GM19397 (cell line): Measurements from ENCODE around the gene HHIPL1.

Experiments
- ATAC-seq: cut with Tn5 transposase; IDR thresholded peaks from one replicate; pipeline ENCODE4 v1.9.1; 2021; ENCODE audit warnings: mild to moderate bottlenecking, moderate library complexity; ENCODE audit not compliant: unreplicated experiment

Gene HHIPL1

DNA sequence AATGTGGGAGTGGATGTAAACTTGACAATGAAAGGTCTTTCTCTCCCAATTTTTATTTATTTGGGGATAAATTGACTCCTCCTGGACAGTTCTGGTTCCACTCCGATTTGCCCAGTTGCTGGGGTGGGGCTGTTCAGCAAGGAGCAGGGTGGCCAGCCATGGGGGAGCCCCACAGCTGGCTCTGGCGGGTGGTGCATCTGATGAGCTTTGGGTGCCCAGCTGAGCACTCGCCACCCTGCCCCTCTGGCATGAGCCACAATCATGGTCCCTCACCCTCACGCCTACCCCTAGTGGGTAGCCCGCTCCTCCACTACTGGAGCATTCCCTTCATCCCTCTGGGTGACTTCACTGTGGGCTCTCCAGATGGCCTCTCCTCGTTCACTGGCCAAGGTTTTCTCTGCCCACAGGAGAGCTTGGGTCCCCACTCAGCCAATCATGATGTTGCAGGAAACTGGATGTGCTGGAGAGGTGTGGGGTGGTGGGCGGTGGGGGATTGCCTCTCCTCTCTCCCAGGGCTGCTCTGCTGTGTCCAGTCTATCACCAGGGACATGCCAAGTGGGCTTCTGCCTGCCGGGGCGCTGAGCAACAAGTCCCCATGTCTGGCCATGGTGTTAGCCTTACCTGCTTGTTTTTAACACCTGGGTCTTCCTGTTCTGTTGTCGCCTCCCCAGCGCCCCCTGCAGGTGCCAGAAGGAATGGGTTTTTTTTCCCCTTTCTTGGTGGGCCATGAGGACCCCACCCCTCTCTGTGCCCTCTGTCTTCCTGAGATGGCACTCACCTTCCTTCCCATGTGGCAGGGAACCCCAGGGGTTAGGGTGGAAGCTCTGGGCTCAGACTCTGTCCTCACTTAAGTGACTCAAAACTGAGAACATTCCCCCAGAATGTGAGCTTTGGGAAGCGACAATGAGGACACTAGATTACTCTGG, 42.6 kb downstream of the HHIPL1 start:
- no peak for ATAC-seq

DNA sequence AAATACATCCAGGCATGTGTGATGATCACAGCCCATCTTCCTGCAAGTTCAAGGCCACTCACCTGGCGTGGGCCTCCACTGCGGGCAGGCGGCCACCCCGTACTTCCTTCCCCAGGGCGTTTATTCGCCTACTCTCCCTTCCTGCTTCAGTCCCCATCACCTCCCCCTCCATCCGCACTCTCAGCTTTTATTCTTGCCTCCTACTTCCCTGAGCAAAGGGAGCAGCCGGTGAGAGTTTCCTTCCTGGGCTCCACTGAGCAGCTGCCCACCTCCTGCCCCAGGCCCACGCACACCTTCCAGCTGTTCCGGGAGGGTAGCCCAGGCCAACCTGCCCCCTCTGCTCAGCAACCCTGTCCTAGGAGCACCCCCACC, 43.3 kb downstream of the HHIPL1 start:
- ATAC-seq = no peak

DNA sequence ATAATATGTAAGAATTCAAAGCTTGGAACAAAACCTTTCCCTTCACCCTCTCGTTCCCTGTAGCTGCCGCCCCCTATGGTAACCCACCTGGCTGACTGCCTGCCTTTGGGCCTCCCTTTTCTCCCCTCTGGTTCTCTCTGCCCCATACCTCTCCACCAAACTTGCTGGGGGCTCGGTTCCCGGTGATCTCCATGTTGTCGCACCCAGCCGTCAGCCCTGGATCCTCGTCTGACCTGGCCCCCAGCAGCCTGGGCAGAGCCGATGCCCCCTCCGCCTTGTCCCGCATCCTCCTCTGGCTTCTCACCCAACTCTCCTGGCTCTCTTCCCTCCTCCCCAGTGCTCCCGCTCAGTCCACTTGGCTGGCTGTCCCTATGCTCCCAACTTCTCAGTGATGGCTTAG, 43.7 kb downstream of the HHIPL1 start:
- no peak for ATAC-seq

DNA sequence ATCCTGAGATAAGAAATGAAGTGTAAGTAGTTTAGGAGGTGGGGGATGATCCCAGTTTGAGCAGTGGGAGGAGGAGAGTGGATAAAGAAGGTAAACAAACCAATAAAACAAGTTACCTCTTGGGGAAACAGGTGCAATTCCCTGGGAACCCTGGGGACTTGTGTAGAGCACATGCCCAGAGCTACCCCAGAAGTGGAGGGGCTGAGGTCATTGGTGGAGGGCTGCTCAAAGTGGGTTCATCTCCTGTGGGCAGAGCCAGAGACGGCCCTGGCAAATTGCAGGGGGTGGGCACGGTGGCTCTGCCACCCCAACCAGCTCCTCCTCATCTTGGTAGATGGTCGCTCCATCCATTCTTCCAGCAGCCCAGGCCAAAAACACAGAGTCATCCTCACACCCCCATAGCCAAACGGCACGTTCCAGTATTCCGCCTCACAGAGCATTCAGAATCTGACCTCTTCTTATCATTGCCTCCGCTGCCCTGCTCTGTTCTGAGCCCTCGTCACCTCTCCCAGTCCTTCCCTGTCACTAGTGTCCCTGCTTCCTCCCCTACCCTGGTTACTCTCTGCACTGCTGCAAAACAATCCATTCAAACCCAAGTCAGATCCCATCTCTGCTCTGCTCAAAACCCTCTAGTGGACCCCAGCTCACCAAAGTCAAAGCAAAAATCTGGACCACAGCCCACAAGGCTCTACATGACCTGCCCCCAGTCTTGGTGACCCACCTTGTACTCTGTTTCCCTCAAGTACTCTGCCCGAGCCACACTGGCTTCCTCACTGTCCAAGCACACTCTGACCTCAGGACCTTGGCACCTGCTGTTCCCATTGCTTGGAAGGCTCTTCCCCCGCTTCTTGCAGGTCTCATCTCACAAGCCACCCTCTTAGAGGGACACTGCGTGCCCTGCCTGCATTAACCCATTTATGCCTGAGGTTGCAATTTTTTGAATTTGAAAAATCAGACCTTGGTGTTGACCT, 44.6 kb downstream of the HHIPL1 start:
- no peak for ATAC-seq

DNA sequence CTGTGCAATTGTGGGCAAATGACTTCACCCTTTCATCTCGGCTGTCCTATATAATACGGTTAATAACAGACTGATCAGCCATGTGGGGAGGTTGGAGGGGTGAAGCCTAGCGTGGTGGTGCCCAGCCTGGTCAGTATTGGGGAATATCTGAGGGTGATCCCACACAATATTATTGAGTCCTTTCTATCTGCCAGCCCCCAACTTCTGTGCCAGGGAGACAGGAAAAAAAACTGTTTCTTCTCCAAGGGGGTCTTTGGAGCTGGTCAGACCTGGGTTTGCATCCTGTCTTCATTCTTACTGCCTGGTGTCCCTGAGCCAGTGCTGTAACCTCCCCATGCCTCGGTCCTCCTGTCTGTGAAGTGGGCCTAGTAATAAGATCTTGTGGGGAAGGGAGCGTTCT, 45.7 kb downstream of the HHIPL1 start:
- ATAC-seq = no peak

DNA sequence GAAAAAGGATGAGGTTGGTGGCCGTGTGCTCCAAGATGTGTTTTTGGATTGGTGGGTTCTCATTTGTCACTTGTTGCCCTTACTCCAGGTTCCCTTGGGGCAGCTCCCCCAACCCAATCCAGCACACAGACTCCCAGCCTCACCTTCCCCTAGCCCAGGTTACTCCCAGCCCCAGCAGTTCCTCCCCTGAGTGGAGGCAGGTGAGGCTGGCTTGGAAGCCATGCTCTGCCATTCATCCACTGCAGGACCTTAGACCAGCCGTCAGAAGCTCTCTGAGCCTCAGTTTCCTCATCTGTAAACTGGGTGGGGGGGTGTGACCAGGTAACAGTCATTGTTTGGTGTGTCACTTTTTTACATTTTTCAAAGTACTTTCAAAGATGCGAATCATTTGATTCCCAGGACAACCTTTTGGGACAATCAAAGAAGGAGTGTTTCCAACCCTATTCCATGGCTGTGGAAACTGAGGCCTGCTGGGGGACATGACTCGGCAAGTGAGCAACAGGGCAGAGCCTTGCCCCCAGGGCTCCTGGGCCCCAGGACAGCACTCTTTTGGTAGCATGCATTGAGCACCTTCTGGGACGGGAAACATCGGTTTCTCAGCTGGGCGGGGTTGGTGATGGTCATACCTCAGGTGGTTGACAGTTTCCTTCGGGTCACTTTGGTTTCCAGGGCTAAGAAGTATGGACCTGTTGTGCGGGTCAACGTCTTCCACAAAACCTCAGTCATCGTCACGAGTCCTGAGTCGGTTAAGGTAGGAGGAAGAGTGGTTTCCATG, 46.4 kb downstream of the HHIPL1 start:
- no peak for ATAC-seq

DNA sequence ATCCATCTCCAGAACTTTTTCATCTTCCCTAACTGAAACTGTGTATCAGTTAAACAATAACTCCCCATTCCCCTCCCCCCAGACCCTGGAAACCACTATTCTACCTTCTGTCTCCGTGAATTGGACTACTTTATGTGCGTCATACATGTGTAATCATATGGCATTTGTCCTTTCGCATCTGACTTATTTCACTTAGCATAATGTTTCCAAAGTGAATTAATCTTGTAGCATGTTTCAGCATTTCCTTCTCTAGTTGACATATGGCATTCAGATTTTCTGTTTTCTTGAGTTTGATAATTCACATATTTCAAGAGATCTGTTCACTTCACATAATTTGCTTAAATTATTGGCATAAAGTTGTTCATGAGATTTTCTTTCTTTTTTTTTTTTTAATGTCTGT, 49.0 kb downstream of the HHIPL1 start:
- no peak for ATAC-seq

DNA sequence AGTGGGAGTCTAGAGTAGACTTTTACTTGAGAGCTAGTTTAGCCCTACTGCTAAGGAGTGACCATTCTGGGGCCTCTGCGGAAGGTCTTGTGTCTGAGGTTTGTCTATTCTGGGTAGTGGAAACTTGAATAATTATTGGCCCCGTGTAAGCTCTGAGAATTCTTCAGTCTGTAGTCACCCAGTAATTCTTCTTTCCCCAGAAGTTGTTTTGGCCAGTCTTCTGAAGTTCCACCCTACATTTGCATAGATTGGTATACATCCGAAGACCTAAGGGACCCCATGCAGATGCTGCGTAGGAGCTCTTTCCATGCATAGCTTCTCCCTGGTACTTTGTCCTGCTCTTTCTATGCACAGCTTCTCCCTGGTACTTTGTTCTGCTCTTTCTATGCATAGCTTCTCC, 52.0 kb downstream of the HHIPL1 start:
- ATAC-seq = no peak

DNA sequence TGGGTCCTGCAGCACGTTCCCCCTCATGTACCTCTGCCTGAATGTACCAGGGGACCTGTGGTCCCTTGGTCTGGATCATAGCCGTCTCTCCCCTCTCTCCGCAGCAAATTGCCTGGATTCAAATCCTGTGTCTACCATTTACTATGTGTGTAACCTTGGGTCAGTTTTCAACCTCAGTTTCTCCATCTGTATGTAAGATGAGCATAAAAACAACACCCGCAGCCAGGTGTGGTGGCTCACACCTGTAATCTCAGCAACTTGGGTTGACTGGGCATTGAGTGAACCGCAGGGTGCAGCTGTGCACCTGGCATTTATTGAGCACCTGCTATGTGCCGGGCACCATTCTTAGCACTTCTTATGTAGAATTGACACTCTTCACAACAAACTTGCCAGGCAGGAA, 53.3 kb downstream of the HHIPL1 start:
- no peak for ATAC-seq

DNA sequence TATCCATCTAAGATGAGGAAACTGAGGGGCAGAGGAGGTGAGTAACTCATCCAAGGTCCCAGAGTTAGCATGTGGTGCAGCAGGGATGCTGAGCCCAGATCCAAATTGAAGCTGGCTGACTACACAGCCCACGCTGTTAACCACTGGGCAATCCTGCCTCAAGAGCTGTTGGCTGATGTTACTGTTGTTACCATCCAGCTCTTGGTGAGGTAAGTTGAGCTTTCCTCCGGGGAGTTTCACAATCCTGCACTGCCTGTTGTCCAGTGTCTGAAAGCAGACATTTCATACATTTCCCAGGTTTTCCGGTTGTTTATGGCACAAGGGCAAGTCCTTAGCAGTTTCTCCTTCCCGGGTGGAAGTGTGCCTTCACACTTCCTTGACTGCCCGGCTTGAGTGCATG, 53.7 kb downstream of the HHIPL1 start:
- ATAC-seq = no peak

DNA sequence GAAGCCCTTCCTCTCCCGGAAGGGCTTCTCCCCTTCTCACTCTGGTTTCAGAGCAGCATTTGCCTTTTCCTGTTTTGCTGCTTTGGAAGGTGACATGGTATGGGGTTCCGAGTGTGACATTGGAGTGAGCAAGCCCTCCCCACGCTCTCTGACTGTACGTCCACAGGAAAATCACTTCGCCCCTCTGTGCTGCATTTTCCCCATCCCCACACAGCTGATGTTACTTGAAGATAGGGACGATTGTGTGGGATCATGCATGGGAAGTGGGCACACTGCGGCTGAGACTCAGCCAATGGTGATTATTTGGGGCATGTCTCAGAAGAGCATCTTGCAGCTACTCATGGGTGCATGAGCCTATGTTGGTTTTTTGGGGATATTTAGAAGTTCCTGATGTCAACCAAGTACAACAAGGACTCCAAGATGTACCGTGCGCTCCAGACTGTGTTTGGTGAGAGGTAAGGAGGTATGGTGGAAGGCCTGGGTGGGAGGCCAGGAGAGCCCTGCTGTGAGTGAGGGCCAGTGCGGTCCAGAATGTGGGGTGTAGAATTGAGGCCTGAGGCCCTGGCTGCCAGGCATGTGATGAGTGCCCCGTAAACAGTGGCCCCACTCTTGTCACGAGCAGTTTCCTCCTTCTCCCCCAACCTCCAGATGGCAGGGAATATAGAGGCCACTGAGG, 54.3 kb downstream of the HHIPL1 start:
- no peak for ATAC-seq

DNA sequence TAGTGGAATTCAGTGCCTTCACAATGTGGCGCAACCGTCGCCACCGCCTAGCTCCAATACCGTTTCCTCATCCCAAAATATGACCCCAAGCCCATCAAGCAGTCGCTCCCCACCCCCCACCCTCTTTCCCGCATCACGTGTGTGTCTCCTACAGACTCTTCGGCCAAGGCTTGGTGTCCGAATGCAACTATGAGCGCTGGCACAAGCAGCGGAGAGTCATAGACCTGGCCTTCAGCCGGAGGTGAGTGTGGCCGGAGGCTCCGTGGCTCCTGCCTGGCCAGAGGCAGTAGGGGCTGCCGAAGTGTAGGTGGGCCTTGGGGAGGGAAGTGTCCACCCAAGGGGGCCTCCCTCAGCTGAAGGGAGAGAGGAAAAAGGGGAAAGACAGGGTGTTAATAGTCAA, 54.9 kb downstream of the HHIPL1 start:
- ATAC-seq = no peak

DNA sequence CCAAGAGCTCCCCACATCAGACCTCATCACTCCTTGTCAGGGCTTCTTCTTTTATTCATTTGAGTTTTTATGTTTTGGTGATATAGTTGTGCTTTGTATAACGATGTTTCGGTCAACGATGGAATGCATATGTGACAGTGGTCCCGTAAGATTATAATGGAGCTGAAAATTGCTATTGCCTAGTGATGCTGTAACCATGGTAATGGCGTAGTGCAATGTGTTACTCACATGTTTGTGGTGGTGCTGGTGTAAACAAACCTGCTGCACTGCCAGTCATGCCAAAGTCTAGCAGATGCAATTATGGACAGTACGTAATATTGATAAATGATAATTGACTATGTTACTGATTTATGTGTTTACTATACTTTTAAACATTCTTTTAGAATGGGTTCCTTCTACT, 55.5 kb downstream of the HHIPL1 start:
- ATAC-seq = no peak

DNA sequence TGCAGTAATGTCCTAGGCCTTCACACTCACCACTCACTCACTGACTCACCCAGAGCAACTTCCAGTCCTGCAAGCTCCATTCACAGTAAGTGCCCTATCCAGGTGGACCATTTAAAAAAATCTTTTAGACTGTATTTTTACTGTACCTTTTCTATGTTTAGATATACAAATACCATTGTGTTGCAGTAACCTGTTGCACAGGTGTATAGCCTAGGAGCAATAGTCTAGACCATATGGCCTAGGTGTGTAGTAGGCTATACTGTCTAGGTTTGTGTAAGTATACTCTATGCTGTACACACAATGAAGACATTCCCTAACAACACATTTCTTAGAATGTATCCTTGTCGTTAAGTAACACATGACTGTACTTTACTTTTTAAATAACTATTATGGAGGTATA, 56.3 kb downstream of the HHIPL1 start:
- no peak for ATAC-seq

DNA sequence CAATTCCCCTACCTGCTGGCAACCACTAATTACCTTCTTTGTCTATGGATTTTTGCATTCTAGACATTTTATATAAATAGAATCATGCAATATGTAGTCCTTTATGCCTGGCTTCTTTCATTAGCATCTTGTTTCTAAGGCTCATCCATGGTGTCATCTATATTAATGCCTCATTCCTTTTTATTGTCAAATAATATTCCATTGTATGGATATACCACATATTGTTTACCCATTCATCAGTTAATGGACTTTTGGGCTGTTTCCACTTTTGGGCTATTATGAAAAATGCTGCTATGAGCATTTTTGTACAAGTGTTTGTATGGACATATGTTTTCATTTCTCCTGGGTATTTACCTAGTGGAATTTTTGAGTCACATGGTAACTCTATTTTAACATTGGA, 57.2 kb downstream of the HHIPL1 start:
- no peak for ATAC-seq

DNA sequence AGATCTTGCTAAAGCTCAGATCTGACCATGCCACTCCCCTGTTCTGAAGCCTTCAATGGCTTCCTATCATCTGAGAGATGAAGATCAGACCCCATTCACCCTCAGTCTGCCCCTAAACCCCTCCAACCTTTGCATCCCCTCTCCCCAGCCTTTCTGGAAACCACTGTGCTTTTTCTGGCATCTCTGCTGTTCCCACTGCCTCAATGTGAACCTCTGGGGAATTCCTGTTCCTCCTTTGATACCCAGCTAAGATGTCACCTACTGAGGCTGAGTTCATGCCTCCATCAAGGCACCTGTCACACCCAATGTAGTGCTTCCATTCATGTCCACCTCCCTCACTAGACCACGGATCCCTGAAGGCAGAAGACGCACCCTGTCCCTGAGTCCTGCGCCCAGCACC, 58.5 kb downstream of the HHIPL1 start:
- no peak for ATAC-seq

DNA sequence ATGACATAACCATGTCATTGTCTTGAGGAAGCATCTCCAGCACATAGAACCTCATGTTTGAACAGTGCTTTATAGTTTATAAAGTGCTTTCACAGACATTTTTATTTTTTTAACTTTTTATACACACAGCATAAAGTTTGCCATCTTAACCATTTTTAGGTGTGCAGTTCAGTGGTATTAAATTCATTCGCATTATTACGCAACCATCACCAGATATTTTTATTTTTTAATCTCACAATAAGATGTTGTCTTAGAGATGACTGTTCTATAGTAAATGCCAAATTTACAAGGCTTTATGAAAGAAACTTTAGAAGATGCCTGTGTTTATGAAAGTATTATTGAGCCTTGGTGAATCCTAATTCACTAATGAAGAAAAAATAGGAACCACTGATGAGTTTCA, 59.1 kb downstream of the HHIPL1 start:
- no peak for ATAC-seq

DNA sequence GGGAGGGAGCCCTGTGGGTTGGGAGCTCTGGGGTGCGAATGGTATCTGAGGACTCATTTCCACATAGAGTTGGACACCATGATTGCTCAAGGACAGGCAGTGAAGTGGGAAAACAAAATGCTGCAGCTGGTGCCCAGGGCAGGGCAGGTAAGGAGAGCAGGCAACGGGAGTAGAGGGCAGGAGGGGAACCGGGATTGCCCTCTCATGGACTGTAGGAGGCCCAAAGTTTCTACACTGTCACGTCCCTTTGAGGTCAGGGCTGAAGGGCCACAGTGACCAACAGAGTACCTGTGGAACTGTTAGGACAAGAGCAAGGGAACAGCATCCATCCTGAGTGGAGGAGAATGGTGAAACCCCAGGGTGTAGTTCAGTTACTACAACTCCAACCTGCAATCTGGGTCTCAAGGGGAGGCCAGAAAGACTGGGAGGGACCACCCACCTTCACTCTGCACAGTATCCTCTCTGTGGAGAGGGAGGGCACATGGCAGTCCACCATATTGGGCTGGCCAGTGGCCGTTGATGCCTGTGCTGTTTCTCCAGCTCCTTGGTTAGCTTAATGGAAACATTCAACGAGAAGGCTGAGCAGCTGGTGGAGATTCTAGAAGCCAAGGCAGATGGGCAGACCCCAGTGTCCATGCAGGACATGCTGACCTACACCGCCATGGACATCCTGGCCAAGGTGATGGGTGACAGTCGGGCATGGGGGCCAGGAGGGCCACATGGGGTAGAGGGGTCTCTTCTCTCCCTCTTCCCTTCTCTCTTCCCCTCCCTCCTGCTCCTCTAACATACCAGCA, 61.4 kb downstream of the HHIPL1 start:
- ATAC-seq = no peak

DNA sequence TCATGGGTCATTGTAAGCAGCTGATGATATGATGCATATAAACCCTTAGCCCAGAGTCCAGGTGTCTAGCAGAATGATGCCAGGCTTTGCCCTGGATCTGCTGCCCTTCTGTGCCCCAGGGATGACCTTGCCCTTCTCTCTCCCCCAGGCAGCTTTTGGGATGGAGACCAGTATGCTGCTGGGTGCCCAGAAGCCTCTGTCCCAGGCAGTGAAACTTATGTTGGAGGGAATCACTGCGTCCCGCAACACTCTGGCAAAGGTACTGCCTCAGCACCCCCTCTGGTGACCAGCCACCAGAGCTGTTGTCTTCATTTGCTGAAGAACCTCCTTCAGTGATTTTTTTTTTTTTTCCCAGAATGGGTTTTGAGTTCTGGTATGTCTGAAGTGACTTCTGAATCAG, 62.5 kb downstream of the HHIPL1 start:
- no peak for ATAC-seq

DNA sequence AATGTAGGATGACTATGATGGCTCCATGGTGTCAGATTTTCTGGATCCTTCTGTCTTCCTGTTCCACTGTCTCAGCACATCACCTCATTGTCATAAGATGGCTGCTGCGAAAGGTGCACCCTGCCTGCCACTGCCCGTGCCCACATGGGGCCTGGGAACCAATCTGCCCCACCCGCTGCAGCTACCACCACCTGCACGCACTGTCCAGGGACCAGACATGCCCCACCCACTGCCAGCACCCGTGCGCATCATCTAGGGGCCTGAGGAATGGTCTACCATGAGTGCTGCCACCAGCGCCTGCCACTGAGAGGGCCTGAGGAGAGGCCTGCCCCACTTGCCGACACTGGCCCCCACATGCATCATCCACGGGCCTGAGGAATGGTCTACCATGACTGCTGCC, 63.0 kb downstream of the HHIPL1 start:
- ATAC-seq = no peak
